ENCODE results near the gene MPPED1. TPM values are rescaled to one million over a fixed set of nuclear protein-coding genes. Genes with fewer than 3 reads are reported as not detected.

MPPED1 gene
- total and polyA plus RNA-seq, 2 of the 13 experiments (the other 11 are each of a cell fraction or from before 2014, with no cell fraction given), result 0.77 TPM; not detected in 1

- BruUV-seq (replicated peaks), result no TSS peak
- Histone ChIP-seq H2AFZ (ENCODE audit: low read length) (no peak overlapping the region), H3K36me3 (replicated peaks in 1 of 2; ENCODE audit: control insufficient read depth in 1 of 2, insufficient read depth in 2 of 2, low read length in 2 of 2) (no peaks in the 10 kb centered on the region), H3K79me2 (ENCODE audit: insufficient read depth, low read length) (no peaks in the 10 kb centered on the region), H3K27ac (ENCODE audit: extremely low read length, insufficient read depth, low read length) (no peak overlapping the region), H3K27me3 (ENCODE audit: control insufficient read depth in 1 of 2, insufficient read depth in 2 of 2, low read length in 2 of 2) (peaks cover 3 to 36% of the 10 kb centered on the region in 2 experiments; a peak in 1 of 5 replicates), H4K20me1 (ENCODE audit: insufficient read depth, low read length) (no peaks in the 10 kb centered on the region), H3K4me3 (replicated peaks in 1 of 3; ENCODE audit: insufficient read depth in 1 of 3, low read depth in 2 of 3, low read length in 3 of 3) (no peak overlapping the region), H3K4me1 (ENCODE audit: insufficient read depth, low read length) (no peaks in the 10 kb centered on the region), H3K9me3 (ENCODE audit: low read length) (no peaks in the 10 kb centered on the region), H3K4me2 (ENCODE audit: low read depth, low read length) (no peak overlapping the region), H3K9ac (ENCODE audit: insufficient read depth, low read depth, low read length) (no peak overlapping the region)
- FAIRE-seq, result no peak
- WGBS (ENCODE audit: low lambda C conversion rate), result 0% methylated on average over 4 of the region's 5 CpGs
- intact Hi-C loops (cut with micrococcal nuclease; ENCODE audit: unreplicated experiment) (loop anchor here (5.0 kb wide), 1 partner anchor 148 kb away; no protein-coding TSS in a partner anchor), in situ Hi-C loops (cut with HindIII; ENCODE audit: extremely low pct_ligation_motif_present, low pct_unique_long_range_greater_than_20kb) (no loop called here)
- ChIA-PET CTCF (ENCODE audit: low intra/inter-chr PET ratio, low total read pairs) (no interaction called here), POLR2A (no interaction called here)
- no peak for DNase-seq (ENCODE audit: low spot score)
- no peak for ATAC-seq
- TF ChIP-seq CHD4 (IDR thresholded peaks at IDR 0.05; ENCODE audit: borderline replicate concordance, low read length) (no peak), HMG20B (CRISPR knock-in tag; conservative IDR thresholded peaks at IDR 0.05) (no peak), PTBP1 (IDR thresholded peaks at IDR 0.05; ENCODE audit: low read depth, low read length, poor library complexity, severe bottlenecking) (no peak), ZNF124 (CRISPR knock-in tag; IDR thresholded peaks at IDR 0.05) (no peak), HOXA3 (CRISPR knock-in tag; IDR thresholded peaks at IDR 0.05) (no peak), REPIN1 (CRISPR knock-in tag; IDR thresholded peaks at IDR 0.05; ENCODE audit: borderline replicate concordance, low read depth) (no peak), SNRNP70 (IDR thresholded peaks at IDR 0.05; ENCODE audit: low read depth, low read length) (no peak), NR3C1 (CRISPR knock-in tag; IDR thresholded peaks at IDR 0.05) (no peak), ZNF12 (CRISPR knock-in tag; IDR thresholded peaks at IDR 0.05) (no peak), PLSCR1 (CRISPR knock-in tag; IDR thresholded peaks at IDR 0.05; ENCODE audit: borderline replicate concordance) (no peak), SKI (IDR thresholded peaks at IDR 0.05; ENCODE audit: partially characterized antibody) (no peak), ZMYM4 (CRISPR knock-in tag; IDR thresholded peaks at IDR 0.05) (no peak), PCBP1 (IDR thresholded peaks at IDR 0.05; ENCODE audit: borderline replicate concordance, low read depth, low read length) (no peak), NCOA1 (CRISPR knock-in tag; IDR thresholded peaks at IDR 0.05) (no peak)
- TF ChIP-seq, protein P1, sequence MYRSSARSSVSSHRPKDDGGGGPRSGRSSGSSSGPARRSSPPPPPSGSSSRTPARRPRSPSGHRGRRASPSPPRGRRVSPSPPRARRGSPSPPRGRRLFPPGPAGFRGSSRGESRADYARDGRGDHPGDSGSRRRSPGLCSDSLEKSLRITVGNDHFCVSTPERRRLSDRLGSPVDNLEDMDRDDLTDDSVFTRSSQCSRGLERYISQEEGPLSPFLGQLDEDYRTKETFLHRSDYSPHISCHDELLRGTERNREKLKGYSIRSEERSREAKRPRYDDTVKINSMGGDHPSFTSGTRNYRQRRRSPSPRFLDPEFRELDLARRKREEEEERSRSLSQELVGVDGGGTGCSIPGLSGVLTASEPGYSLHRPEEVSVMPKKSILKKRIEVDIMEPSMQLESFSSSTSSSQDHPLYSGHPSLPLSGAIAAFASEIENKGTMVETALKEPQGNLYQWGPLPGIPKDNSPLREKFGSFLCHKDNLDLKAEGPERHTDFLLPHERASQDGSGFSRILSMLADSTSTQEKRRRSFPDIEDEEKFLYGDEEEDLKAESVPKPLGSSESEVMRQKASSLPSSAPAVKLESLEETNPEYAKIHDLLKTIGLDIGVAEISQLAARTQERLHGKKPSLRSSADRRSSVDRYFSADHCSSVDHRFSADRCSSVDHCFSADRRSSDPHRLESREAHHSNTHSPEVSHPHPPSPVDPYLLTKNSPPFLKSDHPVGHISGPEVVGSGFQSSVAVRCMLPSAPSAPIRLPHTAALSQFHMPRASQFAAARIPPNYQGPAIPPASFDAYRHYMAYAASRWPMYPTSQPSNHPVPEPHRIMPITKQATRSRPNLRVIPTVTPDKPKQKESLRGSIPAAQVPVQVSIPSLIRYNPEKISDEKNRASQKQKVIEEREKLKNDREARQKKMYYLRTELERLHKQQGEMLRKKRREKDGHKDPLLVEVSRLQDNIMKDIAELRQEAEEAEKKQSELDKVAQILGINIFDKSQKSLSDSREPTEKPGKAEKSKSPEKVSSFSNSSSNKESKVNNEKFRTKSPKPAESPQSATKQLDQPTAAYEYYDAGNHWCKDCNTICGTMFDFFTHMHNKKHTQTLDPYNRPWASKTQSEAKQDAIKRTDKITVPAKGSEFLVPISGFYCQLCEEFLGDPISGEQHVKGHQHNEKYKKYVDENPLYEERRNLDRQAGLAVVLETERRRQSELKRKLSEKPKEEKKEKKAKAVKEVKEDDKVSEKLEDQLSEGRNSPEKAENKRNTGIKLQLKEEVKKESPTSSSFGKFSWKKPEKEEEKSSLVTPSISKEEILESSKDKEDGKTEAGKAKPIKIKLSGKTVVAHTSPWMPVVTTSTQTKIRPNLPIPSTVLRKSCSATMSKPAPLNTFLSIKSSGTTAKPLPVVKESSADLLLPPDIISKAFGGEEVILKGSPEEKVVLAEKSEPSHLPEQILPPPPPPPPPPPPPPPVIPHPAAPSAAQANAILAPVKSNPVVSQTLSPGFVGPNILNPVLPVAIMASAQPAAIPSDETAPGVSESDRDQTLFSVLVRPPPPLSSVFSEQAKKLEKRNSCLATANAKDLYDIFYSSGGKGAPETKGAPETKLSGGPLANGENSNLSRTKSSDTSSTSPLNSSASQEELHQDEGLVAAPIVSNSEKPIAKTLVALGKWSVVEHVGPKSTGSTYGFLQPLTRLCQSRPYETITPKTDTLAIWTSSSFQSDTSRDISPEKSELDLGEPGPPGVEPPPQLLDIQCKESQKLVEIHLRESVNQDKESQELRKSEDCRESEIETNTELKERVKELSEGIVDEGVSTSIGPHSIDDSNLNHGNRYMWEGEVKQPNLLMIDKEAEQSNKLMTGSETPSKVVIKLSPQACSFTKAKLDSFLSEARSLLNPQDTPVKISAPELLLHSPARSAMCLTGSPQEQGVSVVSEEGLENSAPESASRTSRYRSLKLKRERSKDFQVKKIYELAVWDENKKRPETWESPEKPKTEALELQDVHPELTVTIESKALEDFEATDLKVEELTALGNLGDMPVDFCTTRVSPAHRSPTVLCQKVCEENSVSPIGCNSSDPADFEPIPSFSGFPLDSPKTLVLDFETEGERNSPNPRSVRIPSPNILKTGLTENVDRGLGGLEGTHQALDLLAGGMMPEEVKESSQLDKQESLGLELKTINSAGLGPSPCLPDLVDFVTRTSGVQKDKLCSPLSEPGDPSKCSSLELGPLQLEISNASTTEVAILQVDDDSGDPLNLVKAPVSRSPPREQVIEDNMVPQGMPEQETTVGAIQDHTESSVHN (CRISPR knock-in tag; IDR thresholded peaks at IDR 0.05), result no peak
- TF ChIP-seq, protein P2, sequence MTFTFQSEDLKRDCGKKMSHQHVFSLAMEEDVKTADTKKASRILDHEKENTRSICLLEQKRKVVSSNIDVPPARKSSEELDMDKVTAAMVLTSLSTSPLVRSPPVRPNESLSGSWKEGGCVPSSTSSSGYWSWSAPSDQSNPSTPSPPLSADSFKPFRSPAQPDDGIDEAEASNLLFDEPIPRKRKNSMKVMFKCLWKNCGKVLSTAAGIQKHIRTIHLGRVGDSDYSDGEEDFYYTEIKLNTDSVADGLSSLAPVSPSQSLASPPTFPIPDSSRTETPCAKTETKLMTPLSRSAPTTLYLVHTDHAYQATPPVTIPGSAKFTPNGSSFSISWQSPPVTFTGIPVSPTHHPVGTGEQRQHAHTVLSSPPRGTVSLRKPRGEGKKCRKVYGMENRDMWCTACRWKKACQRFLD (CRISPR knock-in tag; IDR thresholded peaks at IDR 0.05; ENCODE audit: borderline replicate concordance), result no peak
These were observed 123.9 kb downstream of the MPPED1 start for GRCh38 chr22:43535741-43536140.
